T1000 (cell line): Measurements from ENCODE around the gene ZNF672.
"Not testable (repeated sequence)": the region's sequence is repeated elsewhere in the genome, so short reads cannot be mapped to it uniquely, and the experiment has no call there.

Experiments used
- DNase-seq: peaks from one replicate; lab custom pipeline; 2025; ENCODE audit warnings: mixed read lengths; lab: John Stamatoyannopoulos, UW

Gene ZNF672

DNA sequence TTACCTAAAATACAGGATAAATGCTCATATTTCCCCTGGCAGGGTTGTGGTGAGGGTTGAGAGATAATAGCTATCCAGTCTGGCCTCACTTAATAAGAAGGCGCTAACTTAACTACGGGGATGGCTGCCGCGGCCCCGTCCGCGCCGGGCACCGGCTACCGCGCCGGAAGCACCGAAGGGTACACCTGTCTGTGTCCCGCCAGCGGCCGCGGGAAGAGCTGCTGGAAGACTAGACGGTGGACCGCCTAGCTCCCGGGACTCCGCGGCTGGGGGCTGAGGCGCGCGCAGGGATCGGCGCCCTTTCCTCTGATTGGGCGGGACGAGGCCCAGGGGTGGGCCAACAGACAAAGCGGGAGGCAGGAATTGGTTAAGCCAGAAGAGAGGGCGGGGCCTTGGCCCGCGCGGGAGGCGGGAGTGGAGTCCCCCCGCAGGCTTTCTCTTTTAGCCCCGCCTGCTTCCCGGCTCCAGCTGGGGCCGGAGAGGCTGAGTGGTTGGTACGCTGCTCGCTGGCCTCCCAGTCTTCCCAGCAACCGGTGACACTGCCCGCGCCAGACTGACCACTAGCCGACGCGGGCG lies at the start of gene ZNF672:
ZNF672 (plus strand) TSS at position 444 of the 576 bp plus-strand sequence. CDS start 9,051 bp downstream, outside the sequence.
- peak; percentile 93 for DNase-seq

DNA sequence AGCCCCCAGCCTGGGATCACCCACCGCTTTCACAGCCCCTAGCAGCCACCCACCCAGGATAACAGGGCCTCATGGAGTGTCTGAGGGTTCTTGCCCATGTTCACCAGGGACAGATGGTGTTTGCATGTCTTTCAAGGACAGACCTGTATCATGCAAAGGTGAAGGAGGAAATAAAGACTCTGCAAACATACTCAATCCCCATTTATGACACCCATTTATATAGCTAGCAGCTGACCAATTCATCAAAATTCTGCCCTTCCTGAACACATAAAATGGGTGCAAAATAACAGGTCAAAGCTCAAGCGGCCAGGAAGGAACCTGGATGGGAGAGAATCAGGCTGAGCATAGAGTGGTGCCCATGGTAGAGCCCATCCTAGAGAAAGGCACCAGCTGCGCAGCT lies 49.7 kb upstream of the ZNF672 start:
- no peak for DNase-seq

DNA sequence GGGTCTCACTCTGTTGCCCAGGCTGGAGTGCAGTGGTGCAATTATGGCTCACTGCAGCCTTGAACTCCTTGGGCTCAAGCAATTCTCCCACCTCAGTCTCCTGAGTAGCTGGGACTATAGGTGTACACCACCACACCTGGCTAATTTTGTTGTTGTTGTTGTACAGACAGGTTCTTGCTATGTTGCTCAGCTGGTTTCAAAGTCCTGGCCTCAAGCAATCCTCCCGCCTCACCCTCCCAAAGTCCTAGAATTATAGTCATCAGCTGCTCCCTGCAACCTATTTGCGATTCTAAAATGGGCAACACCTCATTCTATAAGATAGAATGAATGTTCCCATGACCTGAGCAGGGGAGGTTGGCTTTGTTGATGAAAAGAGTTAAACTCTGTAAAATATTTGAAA lies 48.7 kb upstream of the ZNF672 start:
- not testable (repeated sequence) for DNase-seq

- DNase-seq = no peak
Observed at GRCh38 chr1:248790456-248790855, 47.6 kb upstream of the ZNF672 start.

DNA sequence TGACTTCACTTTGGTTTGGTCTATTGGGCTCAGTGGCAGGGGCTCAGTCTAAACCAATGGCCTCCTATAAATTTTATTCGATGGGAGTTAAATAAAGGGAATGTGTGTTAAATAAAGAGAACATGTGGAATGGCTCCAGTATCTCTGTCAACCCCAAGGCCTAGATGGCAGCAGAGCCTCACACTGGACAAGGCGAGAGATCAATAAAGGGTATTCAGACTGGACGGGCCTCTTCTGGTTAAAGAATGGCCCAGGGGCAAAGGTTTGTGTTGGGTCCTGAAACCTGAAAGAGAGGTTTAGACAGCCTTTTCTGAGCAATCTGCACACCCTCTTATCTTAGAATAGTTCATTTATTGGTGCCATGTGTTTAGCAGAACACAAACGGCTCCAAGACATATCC lies 47.0 kb upstream of the ZNF672 start:
- DNase-seq = no peak

DNA sequence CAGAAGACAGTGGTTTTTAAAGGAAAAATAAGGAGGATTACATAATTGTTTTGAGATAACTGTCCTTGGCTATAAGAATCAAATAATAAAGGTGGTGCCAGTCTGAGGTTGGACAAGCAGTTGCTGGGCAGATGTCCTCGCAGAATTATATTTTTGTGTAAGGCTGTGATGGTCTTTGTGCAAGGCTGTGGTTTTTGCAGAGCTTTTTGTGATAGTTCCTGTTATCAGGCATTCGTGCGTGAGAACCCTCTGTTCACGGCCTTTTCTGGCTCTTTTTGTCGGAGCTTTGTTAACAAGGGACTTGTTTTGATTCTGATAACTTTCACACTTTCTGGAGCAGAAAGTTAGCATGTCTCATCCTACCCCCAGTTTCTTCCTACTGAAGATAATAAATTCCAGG lies 45.7 kb upstream of the ZNF672 start:
- no peak for DNase-seq

DNA sequence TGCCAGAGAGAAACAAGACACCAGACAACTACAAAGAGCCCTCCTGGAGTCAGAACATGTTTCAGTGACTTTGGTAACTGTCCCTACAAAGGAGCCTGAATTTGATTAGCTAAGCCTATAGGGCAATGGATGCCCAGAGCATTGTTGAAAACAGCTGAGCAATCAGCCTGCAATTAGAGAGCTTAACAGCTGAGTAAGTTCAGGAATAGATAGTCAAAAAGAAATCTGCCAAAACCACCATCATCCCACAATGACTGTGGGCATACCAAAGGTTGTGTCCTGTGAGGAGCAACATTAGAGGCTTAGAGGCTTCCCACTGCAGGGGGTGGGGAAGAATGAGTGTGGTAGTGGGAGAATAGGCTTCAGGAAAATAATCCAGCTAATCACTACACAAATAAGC lies 44.4 kb upstream of the ZNF672 start:
- DNase-seq = no peak

DNA sequence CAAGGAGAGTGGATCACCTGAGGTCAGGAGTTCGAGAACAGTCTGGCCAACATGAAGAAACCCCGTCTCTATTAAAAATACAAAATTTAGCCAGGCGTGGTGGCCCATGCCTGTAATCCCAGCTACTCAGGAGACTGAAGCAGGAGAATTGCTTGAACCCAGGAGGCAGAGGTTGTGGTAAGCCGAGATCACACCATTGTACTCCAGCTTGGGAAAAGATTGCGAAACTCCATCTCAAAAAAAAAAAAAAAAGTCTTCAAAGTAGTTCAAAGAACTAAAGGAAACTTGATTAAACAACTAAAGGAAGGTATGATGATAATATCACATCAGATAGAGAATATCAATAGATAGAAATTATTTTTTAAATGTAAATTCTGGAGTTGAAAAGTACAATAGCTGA lies 43.4 kb upstream of the ZNF672 start:
- DNase-seq = not testable (repeated sequence)

GRCh38 chr1:248798791-248799190 lies 39.2 kb upstream of the ZNF672 start:
- DNase-seq = no peak

DNA sequence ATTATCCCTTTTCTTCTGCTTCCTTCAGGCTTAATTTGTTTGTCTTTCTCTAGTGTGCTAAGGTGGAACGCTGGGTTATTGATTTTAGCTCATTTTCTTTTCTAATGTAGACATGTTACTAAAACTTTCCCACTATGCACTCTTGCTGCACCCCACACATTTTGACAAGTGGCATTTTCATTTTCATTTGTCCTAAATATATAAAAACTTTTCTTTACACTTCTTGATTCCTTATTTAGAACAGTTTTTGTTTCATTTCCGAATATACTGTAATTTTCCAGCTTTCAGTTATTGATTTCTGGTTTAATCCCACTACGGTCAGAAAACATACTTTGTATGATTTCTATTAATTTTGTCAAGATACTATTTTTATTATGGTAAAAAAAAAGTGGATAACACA lies 37.6 kb upstream of the ZNF672 start:
- no peak for DNase-seq

DNA sequence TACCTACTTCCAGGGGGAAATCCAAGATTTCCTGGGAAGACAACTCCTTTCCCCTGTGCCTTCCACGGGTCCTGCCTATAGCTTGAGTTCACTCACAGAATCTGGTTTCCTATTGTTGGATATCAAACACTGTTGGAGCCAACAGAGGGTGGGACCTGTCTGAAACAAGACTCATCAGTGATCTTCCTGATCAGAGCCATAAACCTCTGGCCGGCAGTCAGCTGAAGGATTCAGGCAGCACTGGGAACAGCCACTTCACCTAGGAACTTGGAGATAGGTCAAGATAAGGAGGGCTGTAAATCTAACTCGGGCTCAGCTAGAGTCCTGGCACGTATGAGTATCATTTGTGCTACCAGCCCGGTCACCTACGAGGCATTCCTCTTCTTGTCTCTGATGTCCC lies 35.6 kb upstream of the ZNF672 start:
- no peak for DNase-seq

DNA sequence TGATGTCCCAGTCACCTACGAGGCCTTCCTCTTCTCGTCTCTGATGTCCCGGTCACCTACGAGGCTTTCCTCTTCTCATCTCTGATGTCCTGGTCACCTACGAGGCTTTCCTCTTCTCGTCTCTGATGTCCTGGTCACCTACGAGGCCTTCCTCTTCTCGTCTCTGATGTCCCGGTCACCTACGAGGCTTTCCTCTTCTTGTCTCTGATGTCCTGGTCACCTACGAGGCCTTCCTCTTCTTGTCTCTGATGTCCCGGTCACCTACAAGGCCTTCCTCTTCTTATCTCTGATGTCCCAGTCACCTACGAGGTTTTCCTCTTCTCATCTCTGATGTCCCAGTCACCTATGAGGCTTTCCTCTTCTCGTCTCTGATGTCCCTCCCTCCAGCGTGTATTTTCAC lies 34.5 kb upstream of the ZNF672 start:
- not testable (repeated sequence) for DNase-seq

DNA sequence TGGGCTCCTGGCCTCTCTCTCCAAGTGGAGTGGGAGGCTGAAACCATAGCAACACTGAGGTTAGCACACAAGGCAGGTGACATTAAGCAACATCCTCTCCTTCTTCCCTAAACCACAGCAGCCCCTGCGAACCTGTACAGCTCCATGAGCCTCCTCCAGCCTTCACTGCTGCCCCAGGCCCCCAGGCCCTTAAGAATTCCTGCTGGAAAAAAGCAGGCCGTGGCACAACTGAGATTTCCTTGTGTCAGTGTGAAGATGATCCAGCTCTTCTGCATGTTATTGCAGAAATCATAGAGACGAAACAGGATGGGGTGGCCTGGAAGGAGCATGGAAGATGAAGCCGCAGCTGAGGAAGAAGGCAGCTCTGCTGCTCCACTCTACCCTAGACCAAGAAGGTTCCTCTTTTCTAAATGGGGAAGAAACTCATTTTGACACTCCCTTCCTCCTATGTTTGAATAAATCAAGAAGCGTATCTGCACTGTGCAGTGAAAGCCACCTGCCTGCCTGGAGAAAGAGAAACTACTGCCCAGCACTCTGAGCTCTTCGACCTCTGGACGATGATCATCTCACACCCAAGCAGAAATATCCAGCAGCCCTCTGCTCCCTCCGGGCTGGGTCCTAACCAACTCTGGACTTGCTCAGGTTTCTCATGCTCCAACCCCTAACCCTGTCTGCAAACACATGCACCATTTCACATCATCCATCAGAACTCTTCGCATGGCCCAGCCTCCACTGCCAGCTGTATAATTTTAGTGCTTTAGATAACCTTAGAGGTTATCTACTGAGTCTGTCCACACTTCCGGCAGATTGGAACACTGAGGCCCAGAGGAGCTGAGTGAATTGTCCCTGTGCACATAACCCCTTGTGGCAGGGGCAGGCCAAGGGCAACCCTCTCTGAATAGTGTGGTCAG lies 33.0 kb upstream of the ZNF672 start:
- DNase-seq = no peak

DNA sequence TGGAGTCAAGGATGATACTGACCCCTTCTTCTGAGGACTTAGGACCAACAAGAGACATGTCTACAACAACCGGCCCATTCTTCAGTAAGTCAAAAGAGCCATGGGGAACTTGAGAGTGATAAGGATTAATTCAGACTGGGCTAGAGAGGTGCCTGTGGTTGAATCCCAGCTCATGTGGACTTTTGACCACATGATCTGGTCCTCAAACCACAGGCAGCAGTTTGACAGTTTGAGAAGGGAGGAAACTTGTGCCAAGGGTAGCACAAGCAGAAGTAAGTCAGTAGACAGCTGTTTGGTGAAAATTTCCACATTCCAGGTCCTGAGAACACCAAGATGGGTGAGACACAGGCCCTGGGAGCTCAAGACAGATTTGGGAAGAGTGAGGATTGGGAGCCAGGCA lies 32.1 kb upstream of the ZNF672 start:
- no peak for DNase-seq

GRCh38 chr1:248807067-248807737 lies 30.8 kb upstream of the ZNF672 start:
- no peak for DNase-seq

GRCh38 chr1:248808876-248809275 lies 29.1 kb upstream of the ZNF672 start:
- DNase-seq = no peak

DNA sequence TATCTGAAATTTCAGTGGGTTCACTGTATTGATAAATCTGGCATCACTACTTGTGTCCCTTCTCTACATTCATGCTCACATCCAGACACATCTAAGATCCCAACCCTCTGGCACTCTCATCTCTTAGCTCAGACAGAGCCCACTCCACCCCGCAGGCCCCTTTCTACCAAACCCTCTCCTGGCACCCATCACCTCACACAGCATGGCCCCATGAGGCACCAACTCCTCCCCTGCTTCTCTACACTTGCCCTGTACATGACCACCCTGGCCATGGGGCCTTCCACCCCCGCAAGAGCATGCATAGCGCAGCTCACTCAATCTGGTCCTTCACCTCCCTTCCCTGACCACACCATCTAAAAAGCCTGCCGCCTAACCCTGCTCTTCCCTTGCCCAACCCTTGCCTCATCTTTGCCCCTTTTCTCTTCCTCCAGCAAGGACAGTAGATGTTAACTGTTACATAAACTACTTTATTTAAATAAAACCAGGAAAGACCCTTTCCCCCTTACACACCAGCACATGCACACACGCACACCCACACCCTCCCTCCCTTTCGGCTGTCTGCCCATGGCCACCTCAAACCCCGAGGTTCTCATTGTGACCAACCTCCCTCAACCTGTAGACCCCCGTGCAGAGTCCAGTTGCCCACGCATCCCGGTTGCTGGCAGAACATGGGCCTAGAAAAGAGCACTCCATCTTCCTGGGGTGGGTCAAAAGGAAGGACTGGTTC lies 27.9 kb upstream of the ZNF672 start:
- DNase-seq = no peak

GRCh38 chr1:248810727-248811513 lies 27.1 kb upstream of the ZNF672 start:
- DNase-seq = no peak

GRCh38 chr1:248811514-248812490 lies 26.2 kb upstream of the ZNF672 start:
- no peak for DNase-seq

DNA sequence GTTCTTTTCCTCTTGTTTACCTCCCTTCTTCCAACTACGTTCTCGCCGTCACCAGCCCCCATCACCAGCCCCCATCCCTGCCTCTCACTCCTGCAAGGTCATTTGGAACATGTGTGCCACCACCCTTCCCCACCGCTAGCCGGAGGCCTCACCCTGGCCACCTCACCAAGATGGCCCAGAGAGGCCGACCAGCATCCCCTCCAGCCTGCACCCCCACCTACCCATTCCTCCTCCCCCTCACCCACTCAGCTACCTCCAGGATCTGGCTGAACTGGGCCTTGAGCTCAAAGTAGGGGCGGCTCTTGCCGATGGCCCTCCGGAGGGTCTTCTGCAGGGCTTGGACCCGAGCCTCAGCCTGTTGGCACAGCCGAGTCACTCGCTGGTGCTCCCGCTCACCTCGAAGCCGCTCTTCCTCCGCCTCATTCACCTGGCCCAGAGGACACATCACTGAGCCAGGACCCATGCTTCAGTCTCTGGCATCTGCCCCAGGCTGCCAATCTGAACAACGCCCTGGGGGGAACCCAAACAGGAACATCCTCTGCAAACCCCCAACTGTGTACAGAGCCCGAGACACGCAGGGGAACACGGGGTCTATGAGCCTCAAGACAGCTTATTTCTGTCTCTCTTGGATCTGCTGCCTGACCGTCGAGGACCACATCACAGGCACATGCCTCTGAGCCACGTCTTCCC lies 25.1 kb upstream of the ZNF672 start:
- DNase-seq = no peak
